Chondrocyte (in vitro differentiated cells): ENCODE results near the gene SMAD6. TPM values are rescaled to one million over a fixed set of nuclear protein-coding genes. Genes with fewer than 3 reads are reported as not detected.

Source experiments
- DNase-seq: peaks from one replicate; pipeline ENCODE4 v3.0.0; 2021; ENCODE audit warnings: mixed read lengths, low spot score
- H3K27ac Mint-ChIP-seq: one replicate; pipeline ENCODE4 v1.8.0; 2021; ENCODE audit warnings: mild to moderate bottlenecking, moderate library complexity, mixed read lengths; ENCODE audit not compliant: unreplicated experiment
- H3K27me3 Mint-ChIP-seq: 2 replicates; pipeline ENCODE4 v1.8.0; 2021; ENCODE audit warnings: low read depth, mixed read lengths
- H3K36me3 Mint-ChIP-seq: 2 replicates; pipeline ENCODE4 v1.8.0; 2021; ENCODE audit warnings: low read depth, mixed read lengths
- H3K4me1 Mint-ChIP-seq: 2 replicates; pipeline ENCODE4 v1.8.0; 2021; ENCODE audit warnings: low read depth, mild to moderate bottlenecking, mixed read lengths
- H3K4me3 Mint-ChIP-seq: one replicate; pipeline ENCODE4 v1.8.0; 2021; ENCODE audit warnings: mild to moderate bottlenecking, moderate library complexity, mixed read lengths; ENCODE audit not compliant: unreplicated experiment
- H3K9me3 Mint-ChIP-seq: 2 replicates; pipeline ENCODE4 v1.8.0; 2021; ENCODE audit warnings: low read depth, mixed read lengths
- total RNA-seq: library from RNA; stranded (reverse); gene quantifications from 3 replicates; pipeline ENCODE4 v1.2.1, GENCODE V29; 2021
- TF ChIP-seq, protein P1 (sequence below): fragments of 200-600 bp; sonication (generic); IDR thresholded peaks from 2 replicates; pipeline ENCODE4 v1.5.0; 2021; ENCODE audit warnings: antibody characterized with exemption, mild to moderate bottlenecking, moderate library complexity

Gene SMAD6
- total RNA-seq, 1 donor from 2014 or later = 5.2 TPM

DNA sequence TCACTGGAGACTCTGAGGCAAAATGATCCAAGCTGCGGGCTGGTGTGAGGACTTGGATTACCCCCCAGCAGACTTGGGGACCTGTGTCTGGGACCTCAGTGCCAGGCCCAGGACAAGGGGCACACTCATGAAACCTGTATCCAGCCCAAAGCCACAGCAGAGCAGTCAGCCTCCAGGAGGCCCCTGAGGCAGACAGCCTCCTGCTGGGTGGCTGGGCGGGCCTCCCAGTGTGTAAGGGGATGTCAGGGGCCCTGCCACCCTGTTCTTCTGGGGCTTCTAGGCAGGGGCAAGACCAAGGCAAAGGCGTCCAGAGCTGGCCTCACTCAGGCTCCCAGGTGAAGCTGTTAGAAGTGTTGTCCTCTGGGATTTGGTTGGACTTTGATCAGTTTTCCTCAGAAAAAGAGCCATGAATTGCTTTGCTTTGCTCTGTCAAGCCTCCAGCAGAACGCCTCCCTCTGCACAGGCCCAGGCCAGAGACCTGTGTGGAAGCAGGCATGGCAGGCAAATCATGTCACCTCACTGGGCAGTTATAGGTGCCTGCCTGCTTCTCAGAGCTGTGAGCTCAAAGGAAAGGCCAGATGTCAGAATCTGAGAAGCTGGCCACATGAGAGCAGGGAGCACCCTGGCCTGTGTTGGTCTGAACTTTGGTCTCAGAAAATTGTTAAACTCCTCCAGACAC is 77.4 kb downstream of the SMAD6 start:
- Mint-ChIP-seq H3K9me3 (no peaks in the 10 kb centered on the region), H3K4me3 (no peak overlapping the region), H3K27ac (peak overlapping the region; percentile 77), H3K36me3 (no peaks in the 10 kb centered on the region), H3K27me3 (no peaks in the 10 kb centered on the region), H3K4me1 (peaks cover 47% of the 10 kb centered on the region)
- no peak for DNase-seq
- TF ChIP-seq, protein P1, sequence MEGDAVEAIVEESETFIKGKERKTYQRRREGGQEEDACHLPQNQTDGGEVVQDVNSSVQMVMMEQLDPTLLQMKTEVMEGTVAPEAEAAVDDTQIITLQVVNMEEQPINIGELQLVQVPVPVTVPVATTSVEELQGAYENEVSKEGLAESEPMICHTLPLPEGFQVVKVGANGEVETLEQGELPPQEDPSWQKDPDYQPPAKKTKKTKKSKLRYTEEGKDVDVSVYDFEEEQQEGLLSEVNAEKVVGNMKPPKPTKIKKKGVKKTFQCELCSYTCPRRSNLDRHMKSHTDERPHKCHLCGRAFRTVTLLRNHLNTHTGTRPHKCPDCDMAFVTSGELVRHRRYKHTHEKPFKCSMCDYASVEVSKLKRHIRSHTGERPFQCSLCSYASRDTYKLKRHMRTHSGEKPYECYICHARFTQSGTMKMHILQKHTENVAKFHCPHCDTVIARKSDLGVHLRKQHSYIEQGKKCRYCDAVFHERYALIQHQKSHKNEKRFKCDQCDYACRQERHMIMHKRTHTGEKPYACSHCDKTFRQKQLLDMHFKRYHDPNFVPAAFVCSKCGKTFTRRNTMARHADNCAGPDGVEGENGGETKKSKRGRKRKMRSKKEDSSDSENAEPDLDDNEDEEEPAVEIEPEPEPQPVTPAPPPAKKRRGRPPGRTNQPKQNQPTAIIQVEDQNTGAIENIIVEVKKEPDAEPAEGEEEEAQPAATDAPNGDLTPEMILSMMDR = no peak

DNA sequence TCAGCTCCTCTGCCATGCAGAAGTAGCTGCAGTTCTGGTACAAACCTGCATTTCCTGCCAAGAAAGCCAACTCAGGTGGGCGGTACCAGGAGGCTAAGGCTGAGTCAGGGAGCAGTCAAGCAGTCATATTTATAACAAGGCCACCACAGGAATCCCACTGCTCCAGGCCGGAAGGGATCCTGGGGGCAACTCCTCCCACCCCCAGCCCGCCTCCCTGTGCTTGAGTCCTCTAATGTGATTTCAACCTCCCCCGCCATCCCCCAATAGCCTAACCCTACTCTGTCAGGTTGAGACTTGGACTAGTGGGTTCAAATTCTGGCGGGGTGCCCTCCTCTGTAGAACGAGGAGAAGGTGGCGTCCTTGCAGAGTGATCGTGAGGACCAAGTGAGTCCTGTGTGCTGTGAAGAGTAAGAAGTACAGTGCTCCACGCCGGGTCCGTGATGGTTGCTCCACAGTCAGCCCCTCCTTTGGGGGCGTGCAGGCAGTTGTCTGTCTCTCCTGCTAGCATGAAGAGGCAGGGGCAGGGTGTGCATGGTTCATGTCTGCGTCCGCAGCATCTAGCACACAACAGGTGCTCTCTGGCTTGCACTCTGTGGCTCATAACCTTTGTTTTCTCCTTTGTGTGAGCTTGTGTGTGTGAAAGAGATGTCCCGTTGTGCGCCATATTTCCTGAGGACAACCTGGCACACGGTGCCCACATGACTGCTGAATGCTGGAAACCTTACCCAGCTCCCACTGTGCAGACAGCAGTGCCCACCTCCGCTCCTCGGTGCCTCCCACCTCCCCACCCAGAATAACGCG is 78.3 kb downstream of the SMAD6 start:
- TF ChIP-seq, protein P1 = no peak
- Mint-ChIP-seq H3K9me3 (no peaks in the 10 kb centered on the region), H3K36me3 (no peaks in the 10 kb centered on the region), H3K27me3 (no peaks in the 10 kb centered on the region), H3K4me3 (no peak overlapping the region), H3K27ac (peak overlapping the region; percentile 77), H3K4me1 (peaks cover 49% of the 10 kb centered on the region)
- peak; percentile 69 for DNase-seq

DNA sequence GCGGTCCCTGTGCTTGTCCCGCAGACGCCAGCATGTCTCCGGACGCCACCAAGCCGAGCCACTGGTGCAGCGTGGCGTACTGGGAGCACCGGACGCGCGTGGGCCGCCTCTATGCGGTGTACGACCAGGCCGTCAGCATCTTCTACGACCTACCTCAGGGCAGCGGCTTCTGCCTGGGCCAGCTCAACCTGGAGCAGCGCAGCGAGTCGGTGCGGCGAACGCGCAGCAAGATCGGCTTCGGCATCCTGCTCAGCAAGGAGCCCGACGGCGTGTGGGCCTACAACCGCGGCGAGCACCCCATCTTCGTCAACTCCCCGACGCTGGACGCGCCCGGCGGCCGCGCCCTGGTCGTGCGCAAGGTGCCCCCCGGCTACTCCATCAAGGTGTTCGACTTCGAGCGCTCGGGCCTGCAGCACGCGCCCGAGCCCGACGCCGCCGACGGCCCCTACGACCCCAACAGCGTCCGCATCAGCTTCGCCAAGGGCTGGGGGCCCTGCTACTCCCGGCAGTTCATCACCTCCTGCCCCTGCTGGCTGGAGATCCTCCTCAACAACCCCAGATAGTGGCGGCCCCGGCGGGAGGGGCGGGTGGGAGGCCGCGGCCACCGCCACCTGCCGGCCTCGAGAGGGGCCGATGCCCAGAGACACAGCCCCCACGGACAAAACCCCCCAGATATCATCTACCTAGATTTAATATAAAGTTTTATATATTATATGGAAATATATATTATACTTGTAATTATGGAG is 79.1 kb downstream of the SMAD6 start:
- Mint-ChIP-seq H3K4me1 (peaks cover 49% of the 10 kb centered on the region), H3K27me3 (no peaks in the 10 kb centered on the region), H3K4me3 (no peak overlapping the region), H3K27ac (no peak overlapping the region), H3K9me3 (no peaks in the 10 kb centered on the region), H3K36me3 (no peaks in the 10 kb centered on the region)
- TF ChIP-seq, protein P1 = no peak
- DNase-seq = no peak

DNA sequence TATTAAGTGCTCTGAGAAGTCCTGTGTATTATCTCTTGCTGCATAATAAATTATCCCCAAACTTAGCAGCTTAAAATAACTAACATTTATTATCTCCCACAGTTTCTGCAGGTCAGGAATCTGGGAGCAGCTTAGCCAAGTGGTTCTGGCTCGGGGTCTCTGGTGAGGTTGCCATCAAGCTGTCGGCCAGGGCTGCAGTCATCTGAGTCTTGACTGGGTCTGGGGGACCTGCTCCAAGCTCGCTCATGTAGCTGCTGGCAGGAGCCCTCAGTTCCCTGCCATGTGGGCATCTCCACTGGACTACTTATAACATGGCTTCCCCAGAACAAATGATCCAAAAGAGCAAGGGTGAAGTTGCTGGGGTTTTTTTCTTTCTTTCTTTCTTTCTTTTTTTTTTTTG is 80.7 kb downstream of the SMAD6 start:
- Mint-ChIP-seq H3K27ac (no peak overlapping the region), H3K36me3 (no peaks in the 10 kb centered on the region), H3K4me3 (no peak overlapping the region), H3K9me3 (no peaks in the 10 kb centered on the region), H3K4me1 (peaks cover 57% of the 10 kb centered on the region), H3K27me3 (no peaks in the 10 kb centered on the region)
- TF ChIP-seq, protein P1 = no peak
- DNase-seq = no peak

DNA sequence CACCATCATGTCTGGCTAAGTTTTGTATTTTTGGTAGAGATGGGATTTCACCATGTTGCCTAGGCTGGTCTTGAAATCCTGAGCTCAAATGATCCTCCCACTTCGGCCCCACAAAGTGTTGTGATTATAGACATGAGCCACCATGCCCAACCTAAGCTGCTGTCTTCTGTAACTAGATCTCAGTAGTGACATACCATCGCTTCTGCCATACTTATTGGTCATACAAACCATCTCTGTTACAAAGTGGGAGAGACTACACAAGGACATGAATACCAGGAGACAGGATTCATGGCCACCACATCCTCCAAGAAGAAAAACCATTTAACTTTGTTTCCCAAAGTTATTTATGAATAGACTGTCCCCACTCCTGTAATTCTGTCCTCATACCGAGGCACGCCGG is 81.3 kb downstream of the SMAD6 start:
- Mint-ChIP-seq H3K36me3 (no peaks in the 10 kb centered on the region), H3K27ac (no peak overlapping the region), H3K9me3 (no peaks in the 10 kb centered on the region), H3K4me1 (peaks cover 52% of the 10 kb centered on the region), H3K27me3 (no peaks in the 10 kb centered on the region), H3K4me3 (no peak overlapping the region)
- no peak for DNase-seq
- TF ChIP-seq, protein P1 = no peak
